ENCODE data around the gene PCDHGA5. TPM values are rescaled to one million over a fixed set of nuclear protein-coding genes. Genes with fewer than 3 reads are reported as not detected.
A peak's percentile ranks its signal among the peaks of the same experiment; 100 is the strongest.
"Not testable (repeated sequence)": the region's sequence is repeated elsewhere in the genome, so short reads cannot be mapped to it uniquely, and the experiment has no call there.

Gene PCDHGA5
- total RNA-seq, 1 donor from 2014 or later = 0.51 TPM

GRCh38 chr5:141322261-141322660 is 41.7 kb upstream of the PCDHGA5 start:
- DNase-seq (ENCODE audit: low spot score in 2 of 2, unreplicated experiment in 2 of 2) = no peak
- Mint-ChIP-seq H3K4me1 (peaks cover 6% of the 10 kb centered on the region), H3K4me3 (peak overlapping the region; percentile 20), H3K9me3 (peaks cover 63% of the 10 kb centered on the region), H3K36me3 (peaks cover 36% of the 10 kb centered on the region), H3K27ac (no peak overlapping the region), H3K27me3 (ENCODE audit: low read depth) (no peaks in the 10 kb centered on the region)
- TF ChIP-seq, protein P1, sequence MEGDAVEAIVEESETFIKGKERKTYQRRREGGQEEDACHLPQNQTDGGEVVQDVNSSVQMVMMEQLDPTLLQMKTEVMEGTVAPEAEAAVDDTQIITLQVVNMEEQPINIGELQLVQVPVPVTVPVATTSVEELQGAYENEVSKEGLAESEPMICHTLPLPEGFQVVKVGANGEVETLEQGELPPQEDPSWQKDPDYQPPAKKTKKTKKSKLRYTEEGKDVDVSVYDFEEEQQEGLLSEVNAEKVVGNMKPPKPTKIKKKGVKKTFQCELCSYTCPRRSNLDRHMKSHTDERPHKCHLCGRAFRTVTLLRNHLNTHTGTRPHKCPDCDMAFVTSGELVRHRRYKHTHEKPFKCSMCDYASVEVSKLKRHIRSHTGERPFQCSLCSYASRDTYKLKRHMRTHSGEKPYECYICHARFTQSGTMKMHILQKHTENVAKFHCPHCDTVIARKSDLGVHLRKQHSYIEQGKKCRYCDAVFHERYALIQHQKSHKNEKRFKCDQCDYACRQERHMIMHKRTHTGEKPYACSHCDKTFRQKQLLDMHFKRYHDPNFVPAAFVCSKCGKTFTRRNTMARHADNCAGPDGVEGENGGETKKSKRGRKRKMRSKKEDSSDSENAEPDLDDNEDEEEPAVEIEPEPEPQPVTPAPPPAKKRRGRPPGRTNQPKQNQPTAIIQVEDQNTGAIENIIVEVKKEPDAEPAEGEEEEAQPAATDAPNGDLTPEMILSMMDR (IDR thresholded peaks at IDR 0.05; ENCODE audit: unreplicated experiment) = no peak

- peaks cover 60% of the 10 kb centered on the region for H3K9me3 Mint-ChIP-seq
- TF ChIP-seq, protein P1 (IDR thresholded peaks at IDR 0.05; ENCODE audit: unreplicated experiment) = no peak
- no peaks in the 10 kb centered on the region for H3K27me3 Mint-ChIP-seq (ENCODE audit: low read depth)
- no peak for DNase-seq (ENCODE audit: low spot score in 2 of 2, unreplicated experiment in 2 of 2)
- H3K27ac Mint-ChIP-seq = peak overlapping the region; percentile 48
- peak overlapping the region; percentile 58 for H3K4me3 Mint-ChIP-seq
- H3K36me3 Mint-ChIP-seq = peaks cover 9% of the 10 kb centered on the region
- no peaks in the 10 kb centered on the region for H3K4me1 Mint-ChIP-seq
Measured at GRCh38 chr5:141326088-141326854, 37.7 kb upstream of the PCDHGA5 start.

DNA sequence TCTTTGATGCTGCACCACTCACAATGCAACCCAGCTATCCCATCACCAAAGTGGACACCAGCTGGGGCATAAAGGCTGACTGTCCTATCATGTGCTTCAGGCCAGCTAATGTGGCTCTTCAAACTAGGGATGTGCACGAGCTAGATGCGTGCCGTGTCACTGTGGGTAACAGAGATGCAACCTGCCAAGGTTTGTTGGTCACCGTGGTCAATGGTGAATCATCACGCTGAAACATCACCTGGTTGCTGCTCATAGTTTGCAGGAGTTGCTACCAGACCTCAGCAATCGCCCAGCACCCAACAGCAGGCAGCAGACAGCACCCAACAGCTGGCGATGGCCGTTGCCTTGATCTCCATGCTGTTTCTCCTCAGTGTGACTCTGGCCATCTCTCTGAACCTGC is 35.7 kb upstream of the PCDHGA5 start:
- TF ChIP-seq, protein P1 (IDR thresholded peaks at IDR 0.05; ENCODE audit: unreplicated experiment) = no peak
- Mint-ChIP-seq H3K4me1 (no peaks in the 10 kb centered on the region), H3K27ac (no peak overlapping the region), H3K9me3 (peaks cover 58% of the 10 kb centered on the region), H3K4me3 (no peak overlapping the region), H3K27me3 (ENCODE audit: low read depth) (no peaks in the 10 kb centered on the region), H3K36me3 (peaks cover 6% of the 10 kb centered on the region)
- no peak for DNase-seq (ENCODE audit: low spot score in 2 of 2, unreplicated experiment in 2 of 2)

DNA sequence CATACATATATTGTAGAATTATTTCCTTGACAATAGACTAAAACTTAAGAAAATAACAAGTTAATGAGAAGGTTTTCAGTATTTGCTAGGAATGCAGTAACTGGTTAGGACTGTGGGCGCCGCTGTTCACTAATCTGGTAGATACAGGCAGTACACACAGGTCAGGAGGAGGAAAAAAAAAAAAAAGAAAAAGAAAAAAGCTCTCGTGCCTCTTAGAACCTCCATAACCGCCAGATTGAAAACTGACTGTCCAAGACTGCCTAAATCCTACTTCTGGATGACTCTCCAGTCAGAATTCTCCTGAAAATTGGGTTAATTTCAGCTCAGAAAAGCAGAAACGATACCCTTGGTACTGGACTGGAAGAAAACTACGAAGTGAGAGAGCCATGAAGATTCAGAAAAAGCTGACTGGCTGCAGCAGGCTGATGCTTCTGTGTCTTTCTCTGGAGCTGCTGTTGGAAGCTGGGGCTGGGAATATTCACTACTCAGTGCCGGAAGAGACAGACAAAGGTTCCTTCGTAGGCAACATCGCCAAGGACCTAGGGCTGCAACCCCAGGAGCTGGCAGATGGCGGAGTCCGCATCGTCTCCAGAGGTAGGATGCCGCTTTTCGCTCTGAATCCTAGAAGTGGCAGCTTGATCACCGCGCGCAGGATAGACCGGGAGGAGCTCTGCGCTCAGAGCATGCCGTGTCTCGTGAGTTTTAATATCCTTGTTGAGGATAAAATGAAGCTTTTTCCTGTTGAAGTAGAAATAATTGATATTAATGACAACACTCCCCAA is 33.5 kb upstream of the PCDHGA5 start, which contains the start of gene PCDHGA1:
TSS of gene PCDHGA1 (plus strand) at position 216 of the 782 bp plus-strand sequence.
- H3K9me3 Mint-ChIP-seq = peaks cover 68% of the 10 kb centered on the region

GRCh38 chr5:141332571-141332970 is 31.4 kb upstream of the PCDHGA5 start:
- not testable (repeated sequence) for H3K27me3 Mint-ChIP-seq (ENCODE audit: low read depth); H3K4me3 Mint-ChIP-seq; H3K36me3 Mint-ChIP-seq; DNase-seq (ENCODE audit: low spot score in 2 of 2, unreplicated experiment in 2 of 2); H3K27ac Mint-ChIP-seq; H3K4me1 Mint-ChIP-seq
- peaks cover 70% of the 10 kb centered on the region for H3K9me3 Mint-ChIP-seq

More for the DNA sequence above, 33.5 kb upstream of the PCDHGA5 start, which contains the start of gene PCDHGA1:
- Mint-ChIP-seq H3K4me3 (no peak within 1 kb of the TSS), H3K27ac (no peak within 1 kb of the TSS), H3K36me3 (peaks cover 8% of the 10 kb centered on the region), H3K4me1 (no peaks in the 10 kb centered on the region), H3K27me3 (ENCODE audit: low read depth) (no peaks in the 10 kb centered on the region)
- no peak for DNase-seq (ENCODE audit: low spot score in 2 of 2, unreplicated experiment in 2 of 2)
- TF ChIP-seq, protein P1 (IDR thresholded peaks at IDR 0.05; ENCODE audit: unreplicated experiment) = no peak

Measured in mesothelial cell of epicardium (in vitro differentiated cells).